ENCODE data around the gene GOLGA1. TPM values are rescaled to one million over a fixed set of nuclear protein-coding genes. Genes with fewer than 3 reads are reported as not detected.

Gene GOLGA1
- total RNA-seq, 4 donors from 2014 or later = 6.7 to 25.7 (median 15.4) TPM

DNA sequence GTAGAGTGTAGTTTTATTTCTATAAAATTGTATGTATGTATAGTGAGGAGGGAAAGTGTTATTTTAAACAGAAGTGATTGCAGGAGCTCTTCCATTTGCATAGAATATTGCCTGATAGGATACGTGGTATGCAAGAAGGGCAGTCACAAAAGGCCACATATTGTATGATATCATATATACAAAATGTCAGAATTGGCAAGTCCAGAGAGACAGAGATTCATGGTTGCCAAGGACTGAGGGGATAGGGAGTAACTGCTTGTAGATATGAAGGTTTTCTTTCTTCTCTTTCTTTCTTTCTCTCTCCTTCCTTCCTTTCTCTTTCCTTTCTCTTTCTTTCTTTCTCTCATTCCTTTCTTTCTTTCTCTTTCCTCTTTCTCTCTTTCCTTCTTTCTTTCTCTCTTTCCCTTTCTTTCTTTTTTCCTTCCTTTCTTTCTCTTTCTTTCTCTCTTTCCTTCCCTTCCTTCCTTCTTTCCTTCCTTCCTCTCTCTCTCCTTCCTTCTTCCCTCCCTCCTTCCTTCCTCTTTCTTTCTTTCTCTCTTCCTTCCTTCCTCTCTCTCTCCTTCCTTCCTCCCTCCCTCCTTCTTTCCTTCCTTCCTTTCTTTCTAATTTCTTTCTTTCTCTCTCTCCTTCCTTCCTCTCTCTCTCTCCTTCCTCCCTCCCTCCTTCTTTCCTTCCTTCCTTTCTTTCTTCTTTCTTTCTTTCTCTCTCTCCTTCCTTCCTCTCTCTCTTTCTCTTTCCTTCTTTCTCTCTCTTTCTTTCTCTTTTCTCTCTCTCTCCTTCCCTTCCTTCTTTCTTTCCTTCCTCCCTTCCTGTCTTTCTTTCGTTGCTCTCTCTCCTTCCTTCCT lies 112.2 kb downstream of the GOLGA1 start:
- Histone ChIP-seq H3K9me3 (no peaks in the 10 kb centered on the region), H3K4me3 (no peak overlapping the region), H3K27ac (no peak overlapping the region), H3K4me1 (no peaks in the 10 kb centered on the region), H3K36me3 (no peaks in the 10 kb centered on the region), H3K27me3 (no peaks in the 10 kb centered on the region)
- DNase-seq = no peak
- TF ChIP-seq, protein P1, sequence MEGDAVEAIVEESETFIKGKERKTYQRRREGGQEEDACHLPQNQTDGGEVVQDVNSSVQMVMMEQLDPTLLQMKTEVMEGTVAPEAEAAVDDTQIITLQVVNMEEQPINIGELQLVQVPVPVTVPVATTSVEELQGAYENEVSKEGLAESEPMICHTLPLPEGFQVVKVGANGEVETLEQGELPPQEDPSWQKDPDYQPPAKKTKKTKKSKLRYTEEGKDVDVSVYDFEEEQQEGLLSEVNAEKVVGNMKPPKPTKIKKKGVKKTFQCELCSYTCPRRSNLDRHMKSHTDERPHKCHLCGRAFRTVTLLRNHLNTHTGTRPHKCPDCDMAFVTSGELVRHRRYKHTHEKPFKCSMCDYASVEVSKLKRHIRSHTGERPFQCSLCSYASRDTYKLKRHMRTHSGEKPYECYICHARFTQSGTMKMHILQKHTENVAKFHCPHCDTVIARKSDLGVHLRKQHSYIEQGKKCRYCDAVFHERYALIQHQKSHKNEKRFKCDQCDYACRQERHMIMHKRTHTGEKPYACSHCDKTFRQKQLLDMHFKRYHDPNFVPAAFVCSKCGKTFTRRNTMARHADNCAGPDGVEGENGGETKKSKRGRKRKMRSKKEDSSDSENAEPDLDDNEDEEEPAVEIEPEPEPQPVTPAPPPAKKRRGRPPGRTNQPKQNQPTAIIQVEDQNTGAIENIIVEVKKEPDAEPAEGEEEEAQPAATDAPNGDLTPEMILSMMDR (IDR thresholded peaks at IDR 0.05) = no peak
- TF ChIP-seq POLR2A (IDR thresholded peaks at IDR 0.05) = no peak
- intact Hi-C loops (cut with DNase I; ENCODE audit: low total_unique reads) = no loop called here

Small RNA genes lying within 50 kb of the gene (small RNA-seq; reads per million reads assigned to genes)
- gene RNU4-82P = not detected

Other genes starting within 250 kb of the GOLGA1 start
- gene NR6A1, start 169.8 kb downstream of the GOLGA1 start, total RNA-seq = 1 to 10 TPM in 2 of 4 donors, under 1 TPM in 1, not detected in 1; under 0.01 to 2.6 (median 1.3) TPM
- gene OLFML2A, start 163.9 kb downstream of the GOLGA1 start, total RNA-seq = 10 to 100 TPM; 21.3 to 86.5 (median 71.8) TPM
- gene WDR38, start 87.6 kb downstream of the GOLGA1 start, total RNA-seq = 1 to 10 TPM in 1 of 4 donors, under 1 TPM in 1, not detected in 2; 0.79 to 1.9 TPM
- 1,000 to 10,000 TPM in 3 of 4 donors, 100 to 1,000 TPM in 1; 913 to 5,275 (median 2,170) TPM for gene RPL35, start 79.1 kb downstream of the GOLGA1 start, total RNA-seq
- 10 to 100 TPM in 1 of 4 donors, 1 to 10 TPM in 3; 1.0 to 18.3 (median 5.6) TPM for gene ARPC5L, start 79.0 kb downstream of the GOLGA1 start, total RNA-seq
- 10 to 100 TPM; 10.2 to 26.4 (median 14.4) TPM for gene SCAI, start 202.4 kb upstream of the GOLGA1 start, total RNA-seq
- 10 to 100 TPM; 19.0 to 43.7 (median 21.2) TPM for gene PPP6C, start 248.7 kb upstream of the GOLGA1 start, total RNA-seq

All from uterus (tissue), 4 donors.